Suprapubic skin (tissue), 4 donors: ENCODE data around the gene AMACR.

ENCODE experiments used
- CTCF ChIP-seq, 2 donors: fragments of 200-600 bp in 1 of 2; fragments of 450-650 bp in 1 of 2; sonication (generic) in 1 of 2; IDR thresholded peaks; one replicate each; pipeline ENCODE4 v1.5.1; 2016 to 2019; ENCODE audit warnings: antibody characterized with exemption in 2 of 2, mild to moderate bottlenecking in 1 of 2, moderate library complexity in 1 of 2
- POLR2A ChIP-seq, 2 donors: fragments of 450-650 bp; IDR thresholded peaks; one replicate each; pipeline ENCODE4 v1.6.1; 2017; ENCODE audit warnings: antibody characterized with exemption in 2 of 2, mild to moderate bottlenecking in 2 of 2, moderate library complexity in 2 of 2
- POLR2AphosphoS5 ChIP-seq, 3 donors: sonication (generic); formaldehyde crosslinking; IDR thresholded peaks; one replicate each; pipeline ENCODE4 v1.6.1; 2017; ENCODE audit warnings: antibody characterized with exemption in 3 of 3

GRCh38 chr5:33969572-33970452 is 38.0 kb downstream of the AMACR start:
- TF ChIP-seq POLR2A (IDR thresholded peaks at IDR 0.05) (no peak), CTCF (IDR thresholded peaks at IDR 0.05) (peak in 1 of 2 donors; percentile 69), POLR2AphosphoS5 (IDR thresholded peaks at IDR 0.05) (no peak)
